ENCODE results near the gene WNT9A. TPM values are rescaled to one million over a fixed set of nuclear protein-coding genes. Genes with fewer than 3 reads are reported as not detected.
"Not testable (repeated sequence)": the region's sequence is repeated elsewhere in the genome, so short reads cannot be mapped to it uniquely, and the experiment has no call there.

WNT9A gene
- total RNA-seq, 1 donor from 2014 or later: 4.1 TPM

DNA sequence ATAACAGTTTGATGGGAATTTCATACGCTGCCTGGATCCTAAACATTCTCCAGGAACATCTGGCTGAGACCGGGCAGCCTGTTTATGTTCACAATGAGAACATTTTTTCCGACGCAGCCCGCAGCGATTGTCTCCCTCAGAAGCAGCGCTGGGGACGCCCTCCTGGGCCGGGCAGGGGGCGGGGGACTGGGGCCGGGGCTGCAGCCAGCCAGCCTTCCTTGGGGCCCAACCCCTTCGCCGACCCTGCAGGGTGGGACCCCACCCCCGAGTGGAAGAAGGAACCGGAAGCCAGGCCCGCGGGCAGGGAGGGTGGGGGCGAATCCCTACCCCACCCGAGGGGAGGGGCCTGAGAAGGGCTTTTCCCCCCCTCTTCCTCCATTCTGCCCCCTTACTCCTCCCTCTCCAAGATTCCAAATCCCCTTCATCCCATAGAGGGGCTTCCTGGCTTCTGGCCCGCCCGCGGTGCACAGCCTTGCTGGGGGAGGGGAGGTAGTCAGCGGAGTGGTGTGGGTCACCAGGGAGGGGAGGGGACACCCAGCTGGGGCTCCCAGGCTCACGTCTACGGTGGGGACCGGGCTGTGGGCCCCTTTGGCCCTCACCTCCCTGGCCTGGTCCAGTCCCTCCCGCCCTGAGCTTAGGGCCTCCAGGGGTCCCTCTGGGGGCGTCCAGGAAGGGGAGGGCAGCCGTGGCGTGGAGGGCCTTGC lies 60.6 kb downstream of the WNT9A start:
- DNase-seq (ENCODE audit: low read depth, low spot score): no peak

DNA sequence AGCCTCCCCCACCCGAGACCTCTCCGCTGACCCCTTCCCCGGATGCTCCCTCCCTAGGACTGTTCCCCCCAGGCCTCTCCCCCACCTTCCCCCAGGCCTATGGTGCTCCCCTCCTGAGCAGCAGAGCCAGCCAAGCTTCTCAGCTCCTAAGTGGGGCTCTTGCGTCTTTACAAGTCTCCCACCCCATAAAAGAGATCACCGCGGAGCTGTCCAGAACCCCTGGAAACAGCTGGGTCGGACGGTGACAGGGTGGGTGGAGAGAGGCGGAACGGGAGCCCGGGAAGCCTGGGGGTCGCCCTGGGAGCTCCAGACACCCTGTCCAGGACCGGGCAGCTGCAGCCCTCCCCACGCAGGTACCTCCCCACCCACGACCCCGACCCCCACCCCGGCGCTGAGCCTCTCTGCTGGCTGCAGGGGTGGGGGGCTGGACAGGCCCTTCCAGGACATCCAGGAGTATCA lies 61.2 kb downstream of the WNT9A start:
- DNase-seq (ENCODE audit: low read depth, low spot score): no peak

- DNase-seq (ENCODE audit: low read depth, low spot score): no peak
Measured at GRCh38 chr1:227885648-227886502, 61.9 kb downstream of the WNT9A start.

- DNase-seq (ENCODE audit: low read depth, low spot score): no peak
Measured at GRCh38 chr1:227885135-227885647, 62.5 kb downstream of the WNT9A start.

GRCh38 chr1:227884370-227885134 lies 63.2 kb downstream of the WNT9A start:
- no peak for DNase-seq (ENCODE audit: low read depth, low spot score)

GRCh38 chr1:227883641-227884301 lies 64.0 kb downstream of the WNT9A start:
- DNase-seq (ENCODE audit: low read depth, low spot score): no peak

DNA sequence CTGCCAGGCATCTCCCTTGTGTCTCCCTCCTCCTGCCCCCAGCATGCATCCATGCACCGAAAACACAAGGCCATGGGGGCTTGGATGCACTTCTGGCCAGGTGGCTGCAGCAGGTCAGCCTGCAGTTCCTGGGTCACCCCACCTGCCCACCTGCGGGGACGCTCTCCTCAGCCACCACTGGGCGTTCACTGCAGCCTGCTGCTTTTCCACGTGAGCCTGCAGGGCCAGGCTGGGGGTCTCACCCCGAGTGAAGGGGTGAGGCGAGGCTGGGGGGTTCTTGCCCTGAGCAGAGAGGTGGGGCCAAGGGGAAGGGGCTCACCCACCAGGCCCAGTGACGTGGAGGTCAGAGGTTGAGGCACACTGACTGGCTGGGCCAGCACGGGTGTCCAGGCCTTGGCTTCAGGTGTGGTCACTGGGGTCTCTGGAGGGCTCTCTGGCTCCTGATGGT lies 64.6 kb downstream of the WNT9A start:
- DNase-seq (ENCODE audit: low read depth, low spot score): no peak

DNA sequence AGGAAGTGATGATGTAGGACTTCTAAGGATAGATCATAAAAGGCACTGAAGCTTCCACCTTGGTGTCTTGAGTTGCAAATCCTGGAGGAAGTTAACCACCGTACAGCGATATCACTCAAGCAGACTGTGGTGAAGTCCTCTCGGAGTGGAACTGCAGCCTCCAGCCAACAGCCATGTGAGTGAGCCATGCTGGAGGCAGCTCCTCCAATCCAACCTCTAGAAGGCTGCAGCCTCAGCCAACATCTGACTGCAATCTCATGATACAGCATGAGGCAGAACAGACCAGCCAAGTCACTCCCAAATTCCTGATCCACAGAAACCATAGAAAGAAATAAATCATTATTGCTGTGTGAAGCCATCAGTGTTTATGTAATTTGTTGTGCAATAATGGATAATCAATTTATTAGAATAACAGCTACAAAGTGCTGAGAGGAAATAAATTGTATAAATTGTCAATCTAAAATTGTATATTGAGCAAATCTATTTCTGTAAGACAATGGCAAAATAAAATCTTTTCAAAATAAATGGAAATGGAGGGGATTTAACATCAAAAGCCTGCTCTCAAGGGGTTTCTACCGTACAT lies 67.3 kb downstream of the WNT9A start:
- no peak for DNase-seq (ENCODE audit: low read depth, low spot score)

DNA sequence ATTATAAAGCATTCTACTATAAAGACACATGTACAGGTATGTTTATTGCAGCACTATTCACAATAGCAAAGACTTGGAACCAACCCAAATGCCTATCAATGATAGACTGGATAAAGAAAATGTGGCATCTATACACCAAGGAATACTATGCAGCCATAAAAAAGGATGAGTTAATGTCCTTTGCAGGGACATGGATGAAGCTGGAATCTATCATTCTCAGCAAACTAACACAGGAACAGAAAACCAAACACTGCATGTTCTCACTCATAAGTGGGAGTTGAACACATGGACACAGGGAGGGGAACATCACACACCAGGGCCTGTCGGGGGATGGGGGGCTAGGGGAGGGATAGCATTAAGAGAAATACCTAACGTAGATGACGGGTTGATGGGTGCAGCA lies 69.9 kb downstream of the WNT9A start:
- DNase-seq (ENCODE audit: low read depth, low spot score): not testable (repeated sequence)

DNA sequence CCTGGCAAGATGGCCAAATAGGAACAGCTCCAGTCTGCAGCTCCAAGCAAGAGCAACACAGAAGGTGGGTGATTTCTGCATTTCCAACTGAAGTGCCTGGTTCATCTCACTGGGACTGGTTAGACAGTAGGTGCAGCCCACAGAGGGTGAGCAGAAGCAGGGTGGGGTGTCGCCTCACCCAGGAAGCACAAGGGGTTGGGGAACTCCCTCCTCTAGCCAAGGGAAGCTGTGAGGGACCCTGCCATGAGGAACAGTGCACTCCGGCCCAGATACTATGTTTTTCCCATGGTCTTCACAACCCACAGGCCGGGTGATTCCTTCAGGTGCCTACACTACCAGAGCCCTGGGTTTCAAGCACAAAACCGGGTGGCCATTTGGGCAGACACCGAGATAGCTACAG lies 75.8 kb downstream of the WNT9A start:
- DNase-seq (ENCODE audit: low read depth, low spot score): not testable (repeated sequence)

DNA sequence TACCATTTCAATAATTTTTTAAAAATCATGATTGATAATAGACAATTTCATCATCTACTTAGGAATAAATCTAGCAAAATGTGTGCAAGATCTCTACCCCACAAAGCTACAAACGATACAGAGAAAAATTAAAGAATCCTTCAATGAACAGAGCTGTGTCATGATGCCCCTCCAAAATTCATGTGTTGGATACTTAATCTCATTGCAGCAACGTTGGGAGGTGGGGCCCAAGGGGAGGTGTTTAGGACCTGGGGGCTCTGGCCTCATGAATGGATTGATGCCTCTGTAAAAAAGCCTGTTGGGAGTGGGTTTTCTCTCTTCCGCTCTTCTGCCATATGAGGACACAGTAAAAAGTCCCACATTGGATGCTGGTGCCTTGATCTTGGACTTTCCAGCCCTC lies 77.4 kb downstream of the WNT9A start:
- DNase-seq (ENCODE audit: low read depth, low spot score): no peak

DNA sequence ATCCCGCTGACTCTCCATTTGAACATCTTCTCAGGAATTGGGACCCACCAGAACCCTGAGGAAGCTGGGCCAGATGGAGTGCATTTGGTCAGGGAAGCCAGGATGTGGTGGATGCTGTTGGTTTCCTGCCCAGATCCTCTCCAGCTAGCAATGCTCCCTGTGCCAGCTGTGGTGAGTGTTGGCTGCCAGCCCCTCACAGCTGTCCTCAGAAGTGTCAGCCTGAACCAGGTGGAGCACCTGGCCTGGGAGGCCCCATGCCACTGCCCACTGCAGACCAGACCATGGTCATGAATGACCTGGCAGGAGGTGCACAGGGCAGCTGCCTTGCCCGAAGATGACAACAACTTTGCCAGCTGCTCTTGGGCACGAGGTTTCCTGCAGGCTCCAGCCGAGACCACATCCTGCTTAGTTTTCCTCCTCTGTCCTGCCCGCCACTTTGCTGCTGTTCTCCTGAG lies 77.9 kb downstream of the WNT9A start:
- DNase-seq (ENCODE audit: low read depth, low spot score): no peak

- no peak for DNase-seq (ENCODE audit: low read depth, low spot score)
Measured at GRCh38 chr1:227869279-227869842, 78.4 kb downstream of the WNT9A start.

Other genes starting within 250 kb of the WNT9A start
- 29.4 and 35.5 TPM in 2 replicates for gene JMJD4, start 212.6 kb downstream of the WNT9A start, total RNA-seq
- 46.5 and 49.6 TPM in 2 replicates for gene SNAP47, start 212.5 kb downstream of the WNT9A start, total RNA-seq
- not detected in 2 replicates for gene PRSS38, start 132.3 kb downstream of the WNT9A start, total RNA-seq
- not detected in 2 replicates for gene WNT3A, start 59.1 kb upstream of the WNT9A start, total RNA-seq
- gene ARF1, start 134.8 kb upstream of the WNT9A start, total RNA-seq: 379 and 460 TPM in 2 replicates
- gene C1orf35, start 155.4 kb upstream of the WNT9A start, total RNA-seq: 11.3 and 11.6 TPM in 2 replicates
- gene MRPL55, start 161.4 kb upstream of the WNT9A start, total RNA-seq: 58.7 and 73.1 TPM in 2 replicates
- gene GUK1, start 192.3 kb upstream of the WNT9A start, total RNA-seq: 372 and 489 TPM in 2 replicates
- gene GJC2, start 202.0 kb upstream of the WNT9A start, total RNA-seq: 0.86 and 1.4 TPM in 2 replicates
- gene IBA57, start 217.9 kb upstream of the WNT9A start, total RNA-seq: 6.5 and 6.9 TPM in 2 replicates

Data from pulmonary artery endothelial cell (primary cell).